ENCODE measurements around the gene KAZALD1.

- TF ChIP-seq, protein P1, sequence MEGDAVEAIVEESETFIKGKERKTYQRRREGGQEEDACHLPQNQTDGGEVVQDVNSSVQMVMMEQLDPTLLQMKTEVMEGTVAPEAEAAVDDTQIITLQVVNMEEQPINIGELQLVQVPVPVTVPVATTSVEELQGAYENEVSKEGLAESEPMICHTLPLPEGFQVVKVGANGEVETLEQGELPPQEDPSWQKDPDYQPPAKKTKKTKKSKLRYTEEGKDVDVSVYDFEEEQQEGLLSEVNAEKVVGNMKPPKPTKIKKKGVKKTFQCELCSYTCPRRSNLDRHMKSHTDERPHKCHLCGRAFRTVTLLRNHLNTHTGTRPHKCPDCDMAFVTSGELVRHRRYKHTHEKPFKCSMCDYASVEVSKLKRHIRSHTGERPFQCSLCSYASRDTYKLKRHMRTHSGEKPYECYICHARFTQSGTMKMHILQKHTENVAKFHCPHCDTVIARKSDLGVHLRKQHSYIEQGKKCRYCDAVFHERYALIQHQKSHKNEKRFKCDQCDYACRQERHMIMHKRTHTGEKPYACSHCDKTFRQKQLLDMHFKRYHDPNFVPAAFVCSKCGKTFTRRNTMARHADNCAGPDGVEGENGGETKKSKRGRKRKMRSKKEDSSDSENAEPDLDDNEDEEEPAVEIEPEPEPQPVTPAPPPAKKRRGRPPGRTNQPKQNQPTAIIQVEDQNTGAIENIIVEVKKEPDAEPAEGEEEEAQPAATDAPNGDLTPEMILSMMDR (IDR thresholded peaks at IDR 0.05; ENCODE audit: low read depth, low read length), result no peak
- no peak for TF ChIP-seq EZH2phosphoT487 (IDR thresholded peaks at IDR 0.05; ENCODE audit: low read depth)
These were observed 46.2 kb upstream of the KAZALD1 start for GRCh38 chr10:101015582-101015973.

Data from OCI-LY3 (cell line).